GM18498 (cell line): ENCODE measurements around the gene UFL1.

Source experiments
- ATAC-seq: cut with Tn5 transposase; IDR thresholded peaks from one replicate; pipeline ENCODE4 v1.9.1; 2021; ENCODE audit warnings: mild to moderate bottlenecking, moderate library complexity; ENCODE audit not compliant: unreplicated experiment

Gene UFL1

GRCh38 chr6:96570053-96570452 lies 48.4 kb downstream of the UFL1 start:
- ATAC-seq: no peak

GRCh38 chr6:96571551-96571950 lies 49.9 kb downstream of the UFL1 start:
- ATAC-seq: no peak

GRCh38 chr6:96575359-96575758 lies 53.8 kb downstream of the UFL1 start:
- ATAC-seq: no peak

- no peak for ATAC-seq
These were observed 54.6 kb downstream of the UFL1 start for GRCh38 chr6:96576221-96576620.

GRCh38 chr6:96582021-96582420 lies 60.4 kb downstream of the UFL1 start:
- ATAC-seq: no peak

GRCh38 chr6:96582436-96582835 lies 60.8 kb downstream of the UFL1 start:
- no peak for ATAC-seq

- peak; percentile 64 for ATAC-seq
These were observed 82.8 kb downstream of the UFL1 start for GRCh38 chr6:96604420-96604819.
